HG02981 (cell line): ENCODE measurements around the gene MORC1.

Experiments
- ATAC-seq: cut with Tn5 transposase; IDR thresholded peaks from one replicate; pipeline ENCODE4 v1.9.1; 2021; ENCODE audit warnings: mild to moderate bottlenecking, moderate library complexity; ENCODE audit not compliant: unreplicated experiment

MORC1 gene

DNA sequence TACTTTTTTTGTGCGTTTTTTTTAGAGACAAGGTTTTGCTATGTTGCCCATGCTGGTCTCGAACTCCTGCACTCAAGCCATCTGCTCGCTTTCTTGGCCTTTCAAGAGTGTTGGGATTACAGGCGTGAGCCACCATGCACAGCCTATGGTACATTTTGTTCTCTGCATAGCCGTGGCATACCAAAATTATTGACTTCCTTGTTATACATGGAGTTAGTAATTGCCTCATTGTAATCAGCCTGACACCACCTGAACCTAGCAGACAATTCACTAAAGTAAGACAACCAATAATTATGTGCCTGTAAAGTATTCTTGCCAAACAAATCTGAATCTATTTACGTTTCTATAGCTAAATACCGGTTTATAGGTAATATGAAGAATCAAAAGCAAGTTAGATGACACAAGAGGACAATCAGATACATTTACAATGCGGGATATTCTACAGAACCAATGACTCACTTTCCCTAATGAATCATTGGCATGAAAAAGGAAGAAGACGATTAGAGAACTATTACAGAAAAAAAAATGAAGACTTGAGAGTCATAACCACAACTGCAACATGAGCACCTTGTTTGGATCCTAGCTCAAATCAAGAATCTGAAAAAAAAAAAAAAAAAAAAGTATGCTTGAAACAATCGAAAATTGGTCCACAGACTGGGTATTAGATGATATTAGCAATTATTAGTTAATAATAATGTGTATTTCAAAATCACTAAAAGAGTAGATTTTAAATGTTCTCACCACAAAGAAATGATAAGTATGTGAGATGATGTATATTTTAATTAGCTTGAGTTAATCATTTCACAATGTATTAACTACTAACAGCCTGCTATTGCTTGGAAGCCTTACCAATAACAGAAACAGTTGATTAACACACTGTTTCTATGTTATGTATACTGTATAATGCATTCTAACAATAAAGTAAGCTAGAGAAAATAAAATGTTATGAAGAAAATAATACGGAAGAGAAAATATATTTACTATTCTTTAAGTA is 171.3 kb downstream of the MORC1 start:
- ATAC-seq, result no peak

DNA sequence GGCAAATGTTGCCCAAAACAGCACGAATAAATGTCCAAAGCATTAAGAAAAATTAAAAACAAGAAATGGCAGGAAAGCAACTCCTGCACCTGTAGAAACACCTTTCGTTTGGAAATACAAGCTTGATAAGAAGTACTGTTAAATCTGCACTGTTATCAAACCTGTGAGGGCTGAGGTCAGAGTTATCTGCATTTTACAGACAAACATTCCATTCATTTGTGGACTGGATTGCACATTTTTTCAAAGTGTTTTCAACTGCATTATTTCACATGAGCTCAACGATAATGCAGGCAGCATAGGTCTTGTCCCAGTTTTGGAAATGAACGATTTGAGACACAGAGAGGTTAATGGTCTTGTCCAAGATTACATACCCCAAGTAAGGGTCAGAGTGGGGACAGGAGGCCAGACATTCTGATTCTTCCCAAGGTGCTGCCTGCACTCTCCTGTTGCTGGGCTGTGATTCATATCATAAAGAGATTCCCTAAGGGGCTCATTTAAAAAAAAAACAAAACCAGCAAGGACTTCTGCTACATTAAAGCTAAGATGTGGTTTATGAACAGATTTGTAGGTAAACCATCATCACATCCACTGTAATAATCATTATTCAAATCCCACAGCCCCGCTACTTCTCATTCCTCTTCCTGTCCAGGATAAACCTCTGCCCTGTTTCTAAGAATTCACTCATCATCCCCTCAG is 177.2 kb downstream of the MORC1 start:
- no peak for ATAC-seq

DNA sequence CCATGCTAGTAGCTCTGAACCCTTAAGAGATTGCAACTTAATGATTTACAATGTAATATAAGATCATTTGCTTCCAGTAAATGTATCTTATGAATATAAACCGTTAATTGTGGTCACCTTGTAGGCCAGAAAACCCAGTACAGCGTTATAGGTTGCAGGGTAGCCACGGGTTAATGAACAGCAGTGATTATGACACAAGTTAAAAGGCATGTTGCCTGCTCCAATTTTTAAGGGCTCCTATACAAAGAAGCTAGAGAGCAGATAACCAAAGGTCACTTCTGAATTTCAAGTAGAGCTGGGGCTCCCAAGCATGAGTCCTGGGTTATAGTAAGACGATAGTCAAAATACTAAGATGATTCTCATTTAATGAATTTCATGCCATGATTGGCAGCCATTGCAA is 177.8 kb downstream of the MORC1 start:
- no peak for ATAC-seq

DNA sequence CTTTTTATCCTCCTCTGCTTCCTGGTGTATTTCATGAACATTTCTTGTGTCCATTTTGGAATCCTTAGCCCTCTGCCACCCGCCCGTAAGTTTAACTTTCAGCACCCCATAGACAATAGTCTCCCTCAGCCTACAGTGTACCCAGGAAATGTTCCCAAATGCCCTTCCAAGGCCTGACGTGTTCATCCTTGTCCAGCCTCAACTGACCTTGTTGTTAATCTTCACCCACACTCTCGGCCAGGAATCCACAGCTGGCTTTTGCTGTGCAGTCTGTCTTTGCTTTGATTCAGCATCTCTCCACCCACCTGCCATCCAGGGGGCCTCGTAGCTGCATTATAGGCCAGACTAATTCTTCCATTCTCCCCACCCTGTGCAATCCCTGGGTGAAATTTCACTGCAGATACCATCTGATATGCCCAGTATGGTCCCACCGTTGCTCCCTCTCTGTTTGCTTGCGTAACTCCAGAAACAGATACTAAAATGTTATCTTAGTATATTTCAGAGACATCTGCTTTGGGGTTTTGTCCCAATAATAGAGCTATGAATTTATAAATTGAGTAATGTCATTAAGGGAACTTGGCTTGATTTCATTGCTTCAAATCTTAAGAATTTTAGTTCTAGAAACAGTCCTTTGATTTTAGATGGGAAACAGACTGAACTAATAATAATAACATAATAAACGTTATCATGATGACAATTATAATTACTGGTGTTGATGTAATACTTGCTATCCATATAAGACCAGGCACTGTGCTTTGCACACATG is 180.8 kb downstream of the MORC1 start:
- ATAC-seq, result no peak

DNA sequence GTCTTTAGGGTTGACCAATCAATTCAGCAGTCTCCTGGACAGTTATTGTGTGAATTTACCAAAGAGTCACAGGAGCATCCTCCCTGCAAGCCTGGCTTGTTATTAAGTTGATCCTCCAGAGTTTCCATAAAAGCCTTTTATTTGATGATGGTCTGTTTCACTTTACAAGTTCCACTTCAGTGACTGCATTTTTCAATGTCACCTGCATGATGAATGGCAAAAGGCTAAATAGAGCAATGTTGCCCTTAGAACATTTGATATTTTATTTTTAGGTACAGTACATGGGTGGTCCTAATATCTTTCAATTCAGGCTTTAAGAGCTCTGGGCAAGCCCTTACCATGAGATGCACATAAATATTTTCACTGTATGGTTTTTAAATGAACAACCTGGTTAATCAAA is 186.9 kb downstream of the MORC1 start:
- no peak for ATAC-seq

DNA sequence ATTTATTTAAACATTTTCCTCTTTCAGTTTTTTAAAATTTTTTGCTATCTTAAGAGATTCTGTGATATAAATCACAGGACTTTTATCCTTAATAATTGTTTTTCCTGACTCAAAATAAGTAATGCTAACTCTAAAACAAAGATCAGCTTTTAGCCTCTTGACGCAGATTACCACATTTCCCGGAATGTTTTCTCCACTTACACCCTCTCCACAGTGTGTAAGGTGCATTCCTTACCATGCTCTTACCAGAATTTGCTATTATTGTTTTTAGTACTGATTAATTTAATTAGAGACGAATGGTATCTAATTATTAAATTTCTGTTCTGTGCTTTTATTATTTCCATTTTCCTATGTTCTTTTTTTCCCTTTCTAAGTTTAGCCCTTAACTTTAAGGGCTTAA is 199.1 kb downstream of the MORC1 start:
- ATAC-seq, result no peak

DNA sequence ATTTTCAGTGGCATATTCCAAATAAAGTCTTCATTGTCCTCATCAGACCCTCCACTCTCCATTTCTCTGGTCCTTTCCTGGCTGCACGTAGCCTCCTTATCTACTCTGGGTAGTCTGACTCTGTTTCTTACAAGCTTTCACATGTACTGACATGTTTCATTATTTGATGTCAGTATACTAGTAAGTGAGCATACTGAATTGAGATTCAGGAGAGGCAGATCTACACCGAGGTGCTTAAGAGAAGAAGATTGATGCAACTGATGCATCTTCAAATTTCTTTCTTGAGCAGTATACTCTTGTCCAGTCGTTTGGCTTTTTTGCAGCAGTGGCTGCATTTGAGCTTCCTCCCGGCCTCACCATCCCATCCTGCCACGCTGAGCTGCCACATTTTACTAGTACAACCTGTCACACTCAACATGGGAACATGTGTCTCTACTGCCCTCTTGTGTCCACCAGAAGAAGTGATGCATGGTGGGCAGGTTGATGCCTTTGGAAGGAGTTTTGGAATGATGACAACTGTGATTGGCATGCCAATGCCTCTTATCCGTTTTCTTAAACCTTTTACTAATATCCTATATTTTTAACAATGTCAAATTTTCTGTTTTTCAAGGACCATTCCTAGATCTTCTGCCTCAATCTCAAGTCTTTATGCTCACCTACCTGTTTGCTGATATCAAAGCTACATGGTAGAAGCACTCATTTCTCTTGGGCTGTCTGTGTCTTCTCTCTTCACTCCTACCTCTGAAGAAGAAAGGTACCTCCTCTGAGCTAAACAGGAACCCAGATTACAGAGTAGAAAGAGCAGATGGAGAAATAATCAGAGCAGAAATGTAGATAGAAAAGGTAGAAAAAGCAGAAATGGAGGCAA is 202.9 kb downstream of the MORC1 start:
- ATAC-seq, result peak; percentile 96

DNA sequence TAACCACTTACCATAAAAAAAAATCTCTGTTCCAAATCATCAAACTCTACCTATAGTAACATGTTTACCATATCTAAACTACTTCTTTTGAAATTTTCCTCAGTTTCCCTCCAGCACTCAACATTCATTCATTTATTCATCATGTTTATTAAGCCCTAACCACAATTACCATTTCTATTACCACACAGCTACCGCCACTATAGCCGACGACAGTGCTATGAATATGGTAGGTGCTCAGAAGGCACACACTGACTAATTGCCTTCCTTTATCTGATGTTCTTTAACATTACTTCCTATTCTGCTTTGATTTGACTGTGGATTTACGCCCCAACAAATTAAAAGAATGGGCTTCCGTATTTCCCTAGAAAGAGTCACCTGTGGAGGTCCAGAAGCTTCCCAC is 208.1 kb downstream of the MORC1 start:
- ATAC-seq, result no peak
